Measurements from ENCODE around the gene ARHGAP24. TPM values are rescaled to one million over a fixed set of nuclear protein-coding genes. Genes with fewer than 3 reads are reported as not detected.

ARHGAP24 gene
- polyA plus RNA-seq, 1 of the 3 experiments (the other 2 are of a cell fraction), result 1.4 TPM

GRCh38 chr4:85488416-85488815 is 13.5 kb downstream of the ARHGAP24 start:
- ChIA-PET POLR2A (no interaction called here), CTCF (interaction anchor here (1.0 to 3.5 kb wide), 3 partner anchors 9 to 259 kb away, joined by 3 to 11 read pairs (median 3); no protein-coding TSS in a partner anchor)
- no peaks in the 10 kb centered on the region for H3K9me3 ChIP-seq
- no peaks in the 10 kb centered on the region for H3F3A ChIP-seq (replicated peaks; ENCODE audit: insufficient read depth)
- H3K4me2 ChIP-seq, result no peak overlapping the region
- H3K36me3 ChIP-seq (replicated peaks in 1 of 2; ENCODE audit: control insufficient read depth in 1 of 2, insufficient read depth in 2 of 2, low read length in 1 of 2), result no peaks in the 10 kb centered on the region
- peaks cover 0 to 6% of the 10 kb centered on the region in 2 experiments; a peak in 1 of 4 replicates for H3K4me1 ChIP-seq (ENCODE audit: control insufficient read depth in 1 of 2, insufficient read depth in 2 of 2, low read depth in 1 of 2, low read length in 1 of 2)
- 85% methylated on average over 1 of the region's 1 CpG for WGBS (ENCODE audit: low lambda C conversion rate)
- no peak overlapping the region for H3K9ac ChIP-seq
- H3K27ac ChIP-seq (ENCODE audit: low read depth in 2 of 2, low read length in 1 of 2), result no peak overlapping the region
- H2AFZ ChIP-seq (ENCODE audit: low read depth), result no peak overlapping the region
- no peak for TF ChIP-seq YY1 (IDR thresholded peaks at IDR 0.05; ENCODE audit: low read depth)
- TF ChIP-seq PBX3 (IDR thresholded peaks at IDR 0.05), result no peak
- TF ChIP-seq CTCF (IDR thresholded peaks at IDR 0.05), result no peak
- no peak for TF ChIP-seq RXRA (IDR thresholded peaks at IDR 0.05; ENCODE audit: borderline replicate concordance, low read depth)
- no peak for TF ChIP-seq EP300 (IDR thresholded peaks at IDR 0.05; ENCODE audit: borderline replicate concordance in 1 of 2, low read depth in 1 of 2, low read length in 1 of 2)
- TF ChIP-seq FOXM1 (IDR thresholded peaks at IDR 0.05; ENCODE audit: low read depth), result no peak
- no peak for TF ChIP-seq ELF1 (IDR thresholded peaks at IDR 0.05)
- TF ChIP-seq MAX (IDR thresholded peaks at IDR 0.05; ENCODE audit: low read depth), result no peak
- no peak for TF ChIP-seq SMC3 (IDR thresholded peaks at IDR 0.05; ENCODE audit: low read depth, low read length)
- no peak for TF ChIP-seq MEF2A (IDR thresholded peaks at IDR 0.05; ENCODE audit: borderline replicate concordance, low read depth)
- no peaks in the 10 kb centered on the region for H3K9me2 ChIP-seq
- H3K4me3 ChIP-seq (ENCODE audit: low read depth in 2 of 2, low read length in 1 of 2), result no peak overlapping the region
- no peaks in the 10 kb centered on the region for H3K79me2 ChIP-seq (ENCODE audit: insufficient read depth)
- H4K20me1 ChIP-seq (ENCODE audit: insufficient read depth), result no peaks in the 10 kb centered on the region
- H3K27me3 ChIP-seq (ENCODE audit: insufficient read depth), result no peaks in the 10 kb centered on the region
- DNase-seq, result no peak

GRCh38 chr4:85489273-85489981 is 14.5 kb downstream of the ARHGAP24 start:
- DNase-seq, result no peak
- Histone ChIP-seq H2AFZ (ENCODE audit: low read depth) (peak overlapping the region; percentile 36; the same call in 1 of the 2 replicates), H3K4me2 (no peak overlapping the region), H3F3A (replicated peaks; ENCODE audit: insufficient read depth) (no peaks in the 10 kb centered on the region), H3K4me1 (ENCODE audit: control insufficient read depth in 1 of 2, insufficient read depth in 2 of 2, low read depth in 1 of 2, low read length in 1 of 2) (peaks cover 0 to 6% of the 10 kb centered on the region in 2 experiments; a peak in 1 of 4 replicates), H4K20me1 (ENCODE audit: insufficient read depth) (no peaks in the 10 kb centered on the region), H3K36me3 (replicated peaks in 1 of 2; ENCODE audit: control insufficient read depth in 1 of 2, insufficient read depth in 2 of 2, low read length in 1 of 2) (no peaks in the 10 kb centered on the region), H3K27me3 (ENCODE audit: insufficient read depth) (no peaks in the 10 kb centered on the region), H3K79me2 (ENCODE audit: insufficient read depth) (no peaks in the 10 kb centered on the region), H3K9ac (no peak overlapping the region), H3K9me2 (no peaks in the 10 kb centered on the region), H3K9me3 (no peaks in the 10 kb centered on the region), H3K4me3 (ENCODE audit: low read depth in 2 of 2, low read length in 1 of 2) (no peak overlapping the region), H3K27ac (ENCODE audit: low read depth in 2 of 2, low read length in 1 of 2) (no peak overlapping the region)
- CTCF ChIA-PET, result interaction anchor here (1.2 to 3.5 kb wide), 5 partner anchors 9 to 440 kb away, joined by 3 to 11 read pairs (median 5); no protein-coding TSS in a partner anchor
- 72% methylated on average over 3 of the region's 3 CpGs for WGBS (ENCODE audit: low lambda C conversion rate)
- POLR2A ChIA-PET, result no interaction called here
- TF ChIP-seq EZH2phosphoT487 (IDR thresholded peaks at IDR 0.05; ENCODE audit: borderline replicate concordance, low read depth) (no peak), USF2 (IDR thresholded peaks at IDR 0.05; ENCODE audit: borderline replicate concordance, low read depth, low read length) (no peak), GABPA (IDR thresholded peaks at IDR 0.05; ENCODE audit: low read depth) (no peak), FOSL2 (IDR thresholded peaks at IDR 0.05; ENCODE audit: borderline replicate concordance, low read depth) (no peak), YY1 (IDR thresholded peaks at IDR 0.05; ENCODE audit: low read depth) (no peak), REST (IDR thresholded peaks at IDR 0.05; ENCODE audit: low read depth, low read length) (no peak), TAF1 (IDR thresholded peaks at IDR 0.05; ENCODE audit: borderline replicate concordance, low read depth, low read length) (no peak), EP300 (IDR thresholded peaks at IDR 0.05; ENCODE audit: borderline replicate concordance in 1 of 2, low read depth in 1 of 2, low read length in 1 of 2) (no peak)

Measured in SK-N-SH (cell line).